GM21825 (cell line): ENCODE measurements around the gene HUS1.
"Not testable (repeated sequence)": the region's sequence is repeated elsewhere in the genome, so short reads cannot be mapped to it uniquely, and the experiment has no call there.

Source experiments
- ATAC-seq: cut with Tn5 transposase; IDR thresholded peaks from one replicate; pipeline ENCODE4 v1.9.1; 2021; ENCODE audit warnings: mild to moderate bottlenecking, moderate library complexity; ENCODE audit not compliant: unreplicated experiment

HUS1 gene

GRCh38 chr7:47979145-47979831 is at the start of gene HUS1:
Gene HUS1, minus strand, starts transcription at chr7:47979615. Its CDS starts 96 bp downstream, at chr7:47979519.
- ATAC-seq, result peak; percentile 99

- no peak for ATAC-seq
These were observed 49.5 kb upstream of the HUS1 start, which contains the start of gene SUN3 for GRCh38 chr7:48028938-48029337. Gene SUN3, minus strand, starts transcription at chr7:48029107. Its CDS starts 169 bp downstream, at chr7:48028938.

- ATAC-seq, result no peak
These were observed 46.2 kb upstream of the HUS1 start for GRCh38 chr7:48025624-48026023.

GRCh38 chr7:48017674-48018073 is 38.3 kb upstream of the HUS1 start:
- no peak for ATAC-seq

GRCh38 chr7:48016641-48017040 is 37.2 kb upstream of the HUS1 start:
- ATAC-seq, result no peak

- no peak for ATAC-seq
These were observed 32.5 kb upstream of the HUS1 start for GRCh38 chr7:48011951-48012350.

GRCh38 chr7:48011323-48011722 is 31.9 kb upstream of the HUS1 start:
- ATAC-seq, result no peak

GRCh38 chr7:48009954-48010353 is 30.5 kb upstream of the HUS1 start:
- ATAC-seq, result no peak

- no peak for ATAC-seq
These were observed 29.8 kb upstream of the HUS1 start for GRCh38 chr7:48009257-48009656.

GRCh38 chr7:48006866-48007265 is 27.5 kb upstream of the HUS1 start:
- no peak for ATAC-seq

- peak; percentile 55 for ATAC-seq
These were observed 25.2 kb upstream of the HUS1 start for GRCh38 chr7:48004638-48005037.

- no peak for ATAC-seq
These were observed 24.6 kb upstream of the HUS1 start for GRCh38 chr7:48004032-48004431.

GRCh38 chr7:48000164-48000563 is 20.7 kb upstream of the HUS1 start:
- not testable (repeated sequence) for ATAC-seq

- no peak for ATAC-seq
These were observed 20.0 kb upstream of the HUS1 start for GRCh38 chr7:47999413-47999812.

- no peak for ATAC-seq
These were observed 13.0 kb upstream of the HUS1 start for GRCh38 chr7:47992446-47992845.

- peak; percentile 97 for ATAC-seq
These were observed 12.4 kb upstream of the HUS1 start for GRCh38 chr7:47991741-47992311.

GRCh38 chr7:47991270-47991669 is 11.9 kb upstream of the HUS1 start:
- ATAC-seq, result no peak

GRCh38 chr7:47990592-47990991 is 11.2 kb upstream of the HUS1 start:
- no peak for ATAC-seq

- ATAC-seq, result not testable (repeated sequence)
These were observed 10.4 kb upstream of the HUS1 start for GRCh38 chr7:47989607-47990400.

GRCh38 chr7:47988496-47989386 is 9.3 kb upstream of the HUS1 start:
- no peak for ATAC-seq

GRCh38 chr7:47982610-47983009 is 3.2 kb upstream of the HUS1 start:
- no peak for ATAC-seq
